ENCODE measurements around the gene HOXA6. TPM values are rescaled to one million over a fixed set of nuclear protein-coding genes. Genes with fewer than 3 reads are reported as not detected.

The HOXA6 gene
- total and polyA plus RNA-seq, 2 donors (not counting 3 experiments of a cell fraction or from before 2014, with no cell fraction given) = 10.0 to 20.7 TPM

DNA sequence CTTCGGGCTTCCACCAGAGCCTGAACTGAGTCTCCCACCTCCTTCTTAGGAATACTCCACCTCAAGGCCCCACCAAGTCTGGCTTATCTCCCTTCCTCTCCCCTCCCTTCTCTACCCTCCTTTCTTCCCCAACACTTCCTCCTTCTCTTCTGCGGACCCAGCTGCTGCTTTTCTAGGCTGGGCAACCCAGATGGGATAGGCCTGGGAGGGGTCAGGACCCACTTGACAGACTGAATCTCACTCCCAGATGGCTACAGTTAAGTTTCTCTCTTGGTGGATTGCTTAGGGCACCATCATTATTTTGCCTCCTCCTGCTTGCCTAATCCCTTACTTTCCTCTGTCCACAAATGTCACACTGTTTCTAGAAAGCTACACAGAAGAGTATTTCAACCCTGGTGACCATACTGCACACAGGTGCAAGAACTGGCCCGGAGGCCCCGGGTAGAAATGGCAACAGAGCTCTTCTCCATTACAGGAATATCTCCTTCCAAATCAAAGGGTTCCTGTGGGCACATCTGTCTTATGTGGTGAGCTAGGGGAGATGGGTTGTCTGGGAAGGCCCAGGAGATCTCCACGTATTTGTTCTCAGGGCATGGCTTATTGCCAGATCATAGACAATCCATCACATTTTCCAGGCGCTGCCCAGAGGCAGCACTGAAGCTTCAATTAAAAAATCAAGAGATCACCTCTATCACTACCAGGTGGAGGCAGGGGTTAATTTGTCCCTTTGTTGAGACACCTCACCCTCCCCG lies 42.6 kb upstream of the HOXA6 start:
- H3K27ac ChIP-seq (ENCODE audit: insufficient read depth, low read depth, low read length) = no peak overlapping the region
- ChIA-PET POLR2A (no interaction called here), CTCF (interaction anchor here (0.9 to 5.0 kb wide), 4 partner anchors 10 to 904 kb away, joined by 3 to 42 read pairs (median 4); partner anchors contain the start of gene HOXA13)
- BruUV-seq (replicated peaks) = no TSS peak
- H3K4me3 ChIP-seq (replicated peaks in 1 of 3; ENCODE audit: insufficient read depth in 1 of 3, low read depth in 1 of 3, low read length in 3 of 3) = no peak overlapping the region
- FAIRE-seq (no peak), DNase-seq (ENCODE audit: low read depth, low spot score) (no peak)
- no peaks in the 10 kb centered on the region for H3K9me1 ChIP-seq (replicated peaks; ENCODE audit: control insufficient read depth, extremely low read depth, insufficient read depth, low read length)
- no peak overlapping the region for H3K9ac ChIP-seq (replicated peaks; ENCODE audit: extremely low read depth, insufficient read depth, low read length)
- peaks cover 15 to 23% of the 10 kb centered on the region in 2 experiments for H3K27me3 ChIP-seq (ENCODE audit: control insufficient read depth in 2 of 2, insufficient read depth in 2 of 2, low read length in 2 of 2)
- dilution Hi-C loops (cut with MboI; ENCODE audit: extremely low pct_ligation_motif_present, low sequenced_read_pairs) (no loop called here), intact Hi-C loops (cut with micrococcal nuclease) (loop anchor here (2.0 to 5.0 kb wide), 3 partner anchors 473 to 1333 kb away; partner anchors contain the start of gene HIBADH)
- no peak overlapping the region for H2AFZ ChIP-seq (ENCODE audit: low read depth, low read length)
- H3K79me2 ChIP-seq (ENCODE audit: control insufficient read depth, insufficient read depth, low read length) = peaks cover 26% of the 10 kb centered on the region
- no peaks in the 10 kb centered on the region for H3K36me3 ChIP-seq (ENCODE audit: control insufficient read depth in 2 of 2, extremely low read depth in 1 of 2, insufficient read depth in 2 of 2, low read length in 2 of 2)
- H3K9me3 ChIP-seq (replicated peaks; ENCODE audit: control insufficient read depth, insufficient read depth, low read length) = no peaks in the 10 kb centered on the region
- TF ChIP-seq POLR2AphosphoS5 (IDR thresholded peaks at IDR 0.05; ENCODE audit: insufficient read depth, low read depth, low read length) = no peak
- TF ChIP-seq, protein P1, sequence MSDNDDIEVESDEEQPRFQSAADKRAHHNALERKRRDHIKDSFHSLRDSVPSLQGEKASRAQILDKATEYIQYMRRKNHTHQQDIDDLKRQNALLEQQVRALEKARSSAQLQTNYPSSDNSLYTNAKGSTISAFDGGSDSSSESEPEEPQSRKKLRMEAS (IDR thresholded peaks at IDR 0.05; ENCODE audit: insufficient read depth, insufficient read length) = no peak
- H3K4me2 ChIP-seq (ENCODE audit: insufficient read depth, low read length) = no peak overlapping the region
- H3K4me1 ChIP-seq (ENCODE audit: control insufficient read depth, extremely low read depth, insufficient read depth, low read length) = peaks cover 44% of the 10 kb centered on the region
- no peaks in the 10 kb centered on the region for H4K20me1 ChIP-seq (replicated peaks; ENCODE audit: control insufficient read depth, extremely low read depth, insufficient read depth, low read length)

DNA sequence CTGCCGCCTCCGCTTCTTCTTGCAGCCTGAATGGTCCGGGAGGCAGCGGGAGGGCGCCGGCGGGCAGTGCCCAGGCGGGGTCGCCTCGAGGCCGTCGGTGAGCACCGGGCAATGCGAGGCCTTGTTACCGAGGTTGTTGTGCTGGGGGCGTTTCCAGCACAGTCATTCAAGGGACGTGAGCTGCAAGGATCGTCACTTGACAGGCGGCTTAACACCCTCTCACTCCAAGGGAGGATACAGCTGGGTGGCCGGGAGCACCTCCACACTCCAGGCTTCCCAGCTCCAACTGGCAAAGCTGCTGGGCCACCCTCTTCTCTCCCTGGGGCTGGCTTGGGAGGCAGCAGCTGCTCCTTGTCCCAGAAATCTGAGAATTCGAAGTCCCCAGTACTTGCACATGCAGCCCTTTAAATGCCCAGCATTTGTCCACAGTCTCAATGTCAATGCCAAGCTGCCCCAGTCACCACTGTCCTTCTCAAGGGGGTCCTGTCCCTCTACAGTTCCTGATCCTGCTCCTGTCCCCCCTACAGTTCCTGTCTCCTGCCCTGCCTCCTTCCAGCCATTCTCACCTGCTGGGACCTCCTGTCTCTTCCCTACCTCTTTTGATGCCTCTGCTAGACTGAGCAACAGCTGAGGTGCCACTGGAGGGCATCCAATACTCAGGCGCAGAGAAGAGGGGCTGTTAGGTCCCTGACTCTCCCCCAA lies 41.9 kb upstream of the HOXA6 start:
- Histone ChIP-seq H2AFZ (ENCODE audit: low read depth, low read length) (peak overlapping the region; percentile 5), H3K9me3 (replicated peaks; ENCODE audit: control insufficient read depth, insufficient read depth, low read length) (no peaks in the 10 kb centered on the region), H3K9ac (replicated peaks; ENCODE audit: extremely low read depth, insufficient read depth, low read length) (peak overlapping the region; percentile 77), H3K4me2 (ENCODE audit: insufficient read depth, low read length) (peak overlapping the region; percentile 82), H3K27ac (ENCODE audit: insufficient read depth, low read depth, low read length) (peak overlapping the region; percentile 90), H4K20me1 (replicated peaks; ENCODE audit: control insufficient read depth, extremely low read depth, insufficient read depth, low read length) (no peaks in the 10 kb centered on the region), H3K9me1 (replicated peaks; ENCODE audit: control insufficient read depth, extremely low read depth, insufficient read depth, low read length) (no peaks in the 10 kb centered on the region), H3K4me1 (ENCODE audit: control insufficient read depth, extremely low read depth, insufficient read depth, low read length) (peaks cover 47% of the 10 kb centered on the region), H3K4me3 (replicated peaks in 1 of 3; ENCODE audit: insufficient read depth in 1 of 3, low read depth in 1 of 3, low read length in 3 of 3) (peak overlapping the region in 1 of 3 experiments; percentile 44), H3K27me3 (ENCODE audit: control insufficient read depth in 2 of 2, insufficient read depth in 2 of 2, low read length in 2 of 2) (peaks cover 7 to 15% of the 10 kb centered on the region in 2 experiments), H3K79me2 (ENCODE audit: control insufficient read depth, insufficient read depth, low read length) (peaks cover 31% of the 10 kb centered on the region), H3K36me3 (ENCODE audit: control insufficient read depth in 2 of 2, extremely low read depth in 1 of 2, insufficient read depth in 2 of 2, low read length in 2 of 2) (no peaks in the 10 kb centered on the region)
- ChIA-PET POLR2A (no interaction called here), CTCF (interaction anchor here (1.1 to 5.0 kb wide), 3 partner anchors 10 to 904 kb away, joined by 4 to 42 read pairs (median 4); no protein-coding TSS in a partner anchor)
- TF ChIP-seq POLR2AphosphoS5 (IDR thresholded peaks at IDR 0.05; ENCODE audit: insufficient read depth, low read depth, low read length) (peak; percentile 7), GATA2 (IDR thresholded peaks at IDR 0.05; ENCODE audit: insufficient read depth, insufficient read length, low read depth, low read length) (no peak), EZH2 (IDR thresholded peaks at IDR 0.05; ENCODE audit: borderline replicate concordance, low read depth, low read length, severe bottlenecking) (no peak)
- DNase-seq (ENCODE audit: low read depth, low spot score) = peak; percentile 79
- FAIRE-seq = no peak
- intact Hi-C loops (cut with micrococcal nuclease) (loop anchor here (2.0 to 5.0 kb wide), 3 partner anchors 473 to 1332 kb away; partner anchors contain the start of gene HIBADH), dilution Hi-C loops (cut with MboI; ENCODE audit: extremely low pct_ligation_motif_present, low sequenced_read_pairs) (no loop called here)
- BruUV-seq (replicated peaks) = no TSS peak

All from endothelial cell of umbilical vein (primary cell).